Activated CD4-positive, alpha-beta memory T cell treated with anti-CD3 and anti-CD28 coated beads for 36 hours (primary cell): ENCODE measurements around the gene LUC7L3. TPM values are rescaled to one million over a fixed set of nuclear protein-coding genes. Genes with fewer than 3 reads are reported as not detected.

Experiments used
- CTCF ChIA-PET: fragments of 350-600 bp; sonication (Branson Sonifier 250); formaldehyde crosslinking; loops from one replicate; lab custom pipeline; 2021; ENCODE audit warnings: antibody characterized with exemption, inconsistent platforms; lab: Charles Lee
- POLR2A ChIA-PET: fragments of 350-600 bp; sonication (Branson Sonifier 250); formaldehyde crosslinking; loops from one replicate; lab custom pipeline; 2021; ENCODE audit warnings: antibody characterized with exemption; lab: Charles Lee
- DNase-seq: peaks from one replicate; pipeline ENCODE4 v3.0.0-alpha.2; 2020
- H3K27ac Mint-ChIP-seq: one replicate; pipeline ENCODE4 v1.8.0; 2021; ENCODE audit warnings: mixed read lengths
- H3K27me3 Mint-ChIP-seq: one replicate; pipeline ENCODE4 v1.8.0; 2021; ENCODE audit warnings: mixed read lengths
- H3K36me3 Mint-ChIP-seq: one replicate; pipeline ENCODE4 v1.8.0; 2021; ENCODE audit warnings: mixed read lengths
- H3K4me1 Mint-ChIP-seq: one replicate; pipeline ENCODE4 v1.8.0; 2021; ENCODE audit warnings: low read depth, mixed read lengths
- H3K4me3 Mint-ChIP-seq: one replicate; pipeline ENCODE4 v1.8.0; 2021; ENCODE audit warnings: mild to moderate bottlenecking, mixed read lengths
- H3K9me3 Mint-ChIP-seq: one replicate; pipeline ENCODE4 v1.8.0; 2021; ENCODE audit warnings: mixed read lengths
- intact Hi-C: fragments of 100-400 bp; cut with micrococcal nuclease; formaldehyde crosslinking; loops from one replicate; pipeline ENCODE4 v1.15.1; 2023
- total RNA-seq, 2 experiments: library from RNA; stranded (reverse); gene quantifications; one replicate each; pipeline ENCODE4 v1.2.3, GENCODE V29; 2021

LUC7L3 gene
- total RNA-seq, 2 experiments from 2014 or later = 120 to 137 TPM

DNA sequence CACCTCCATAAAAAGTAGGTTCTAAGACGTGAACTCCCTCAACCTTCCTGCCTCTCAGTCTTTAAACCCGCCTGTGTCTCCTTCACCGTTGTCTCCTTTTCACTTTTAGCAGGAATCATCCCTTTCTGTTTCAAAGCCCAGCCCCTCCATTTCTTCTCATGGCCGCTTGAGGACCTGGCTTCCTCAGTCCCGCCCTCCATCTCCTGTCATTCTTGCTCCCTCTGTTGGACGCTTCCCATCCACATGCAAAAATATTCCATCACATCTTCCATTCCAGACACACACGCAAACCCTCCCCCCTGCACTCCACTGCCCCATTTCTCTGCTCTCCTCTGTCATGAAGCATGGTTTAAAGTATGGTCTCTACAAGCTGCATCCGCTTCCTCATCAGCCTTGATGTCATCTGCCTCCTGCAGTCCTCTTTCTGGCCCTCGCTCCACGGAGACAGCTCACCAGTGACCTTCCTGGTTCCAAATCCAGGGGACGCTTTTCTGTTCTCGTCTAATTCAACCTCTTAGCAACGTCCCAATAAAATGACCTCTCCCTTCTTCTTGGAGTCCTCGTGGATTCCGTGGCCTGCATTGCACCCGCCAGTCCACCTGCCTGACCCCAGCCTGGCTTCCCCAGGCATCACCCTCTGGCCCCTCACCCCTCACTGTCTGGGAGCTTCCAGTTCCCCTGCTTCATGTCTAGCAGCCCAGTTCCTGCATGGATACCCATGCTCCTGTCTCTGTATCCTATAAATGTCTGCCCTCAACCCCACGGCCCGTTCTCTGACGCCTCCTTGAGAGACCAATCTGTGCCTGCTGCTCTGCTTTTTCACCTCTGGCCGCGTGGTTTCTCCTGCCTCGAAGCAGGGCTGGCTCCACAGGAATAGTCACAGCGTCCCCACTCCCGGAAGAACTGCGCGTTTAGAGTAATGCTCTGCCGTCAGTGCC is 37.9 kb upstream of the LUC7L3 start:
- intact Hi-C loops = no loop called here
- ChIA-PET CTCF (interaction anchor here (1.3 kb wide), 1 partner anchor 13 kb away, joined by 4 read pairs; no protein-coding TSS in a partner anchor), POLR2A (interaction anchor here (0.6 kb wide), 1 partner anchor 270 kb away, joined by 3 read pairs; no protein-coding TSS in a partner anchor)
- no peak for DNase-seq
- H3K27ac Mint-ChIP-seq = no peak overlapping the region
- peaks cover 9% of the 10 kb centered on the region for H3K27me3 Mint-ChIP-seq
- no peaks in the 10 kb centered on the region for H3K36me3 Mint-ChIP-seq
- peaks cover 7% of the 10 kb centered on the region for H3K4me1 Mint-ChIP-seq
- no peaks in the 10 kb centered on the region for H3K9me3 Mint-ChIP-seq
- no peak overlapping the region for H3K4me3 Mint-ChIP-seq

- no peaks in the 10 kb centered on the region for H3K9me3 Mint-ChIP-seq
- ChIA-PET POLR2A (no interaction called here), CTCF (interaction anchor here (0.7 kb wide), 1 partner anchor 495 kb away, joined by 3 read pairs; no protein-coding TSS in a partner anchor)
- H3K36me3 Mint-ChIP-seq = no peaks in the 10 kb centered on the region
- DNase-seq = no peak
- H3K27me3 Mint-ChIP-seq = peaks cover 9% of the 10 kb centered on the region
- H3K4me3 Mint-ChIP-seq = no peak overlapping the region
- H3K27ac Mint-ChIP-seq = no peak overlapping the region
- peaks cover 7% of the 10 kb centered on the region for H3K4me1 Mint-ChIP-seq
- intact Hi-C loops = no loop called here
These were observed 37.0 kb upstream of the LUC7L3 start for GRCh38 chr17:50682441-50682840.

GRCh38 chr17:50682938-50683337 is 36.5 kb upstream of the LUC7L3 start:
- H3K9me3 Mint-ChIP-seq = no peaks in the 10 kb centered on the region
- no peak overlapping the region for H3K4me3 Mint-ChIP-seq
- H3K4me1 Mint-ChIP-seq = peaks cover 7% of the 10 kb centered on the region
- POLR2A ChIA-PET = no interaction called here
- H3K27me3 Mint-ChIP-seq = peaks cover 9% of the 10 kb centered on the region
- no peak for DNase-seq
- intact Hi-C loops = no loop called here
- CTCF ChIA-PET = interaction anchor here (0.7 kb wide), 1 partner anchor 495 kb away, joined by 3 read pairs; no protein-coding TSS in a partner anchor
- H3K27ac Mint-ChIP-seq = no peak overlapping the region
- H3K36me3 Mint-ChIP-seq = no peaks in the 10 kb centered on the region

DNA sequence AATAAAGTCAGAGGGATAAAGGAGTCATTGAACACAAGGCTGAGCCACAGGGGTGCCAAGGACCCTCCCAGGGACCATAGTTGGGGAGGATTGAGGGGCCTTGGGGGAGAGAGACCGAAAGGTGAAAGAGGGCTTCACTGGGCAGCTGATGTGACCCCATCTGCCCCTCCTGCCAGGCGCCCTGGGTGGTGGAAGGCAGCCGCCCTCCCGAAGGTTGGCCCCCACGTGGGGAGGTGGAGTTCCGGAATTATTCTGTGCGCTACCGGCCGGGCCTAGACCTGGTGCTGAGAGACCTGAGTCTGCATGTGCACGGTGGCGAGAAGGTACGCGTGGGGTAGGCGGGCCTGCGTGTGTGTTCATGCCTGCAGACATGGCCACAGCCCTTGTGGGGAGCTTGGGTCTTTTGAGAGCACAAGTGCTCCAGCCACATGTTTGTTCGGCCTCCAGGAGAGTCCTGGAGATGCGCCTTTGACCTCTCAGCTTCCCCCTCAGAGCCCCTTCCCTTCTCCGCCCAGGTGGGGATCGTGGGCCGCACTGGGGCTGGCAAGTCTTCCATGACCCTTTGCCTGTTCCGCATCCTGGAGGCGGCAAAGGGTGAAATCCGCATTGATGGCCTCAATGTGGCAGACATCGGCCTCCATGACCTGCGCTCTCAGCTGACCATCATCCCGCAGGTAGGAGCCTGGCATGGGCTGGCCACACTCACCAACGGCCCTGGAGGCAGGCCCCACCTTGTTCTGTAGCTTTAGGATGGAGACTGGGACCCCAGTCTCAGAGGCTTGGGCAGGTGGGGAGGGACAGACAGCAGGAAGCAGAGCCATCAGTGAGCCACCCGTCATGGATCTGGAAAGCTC is 35.7 kb upstream of the LUC7L3 start:
- Mint-ChIP-seq H3K27me3 (peaks cover 9% of the 10 kb centered on the region), H3K27ac (no peak overlapping the region), H3K36me3 (no peaks in the 10 kb centered on the region), H3K9me3 (no peaks in the 10 kb centered on the region), H3K4me1 (peaks cover 7% of the 10 kb centered on the region), H3K4me3 (no peak overlapping the region)
- no peak for DNase-seq
- CTCF ChIA-PET = interaction anchor here (0.9 kb wide), 1 partner anchor 58 kb away, joined by 3 read pairs; no protein-coding TSS in a partner anchor
- intact Hi-C loops = no loop called here
- POLR2A ChIA-PET = no interaction called here

DNA sequence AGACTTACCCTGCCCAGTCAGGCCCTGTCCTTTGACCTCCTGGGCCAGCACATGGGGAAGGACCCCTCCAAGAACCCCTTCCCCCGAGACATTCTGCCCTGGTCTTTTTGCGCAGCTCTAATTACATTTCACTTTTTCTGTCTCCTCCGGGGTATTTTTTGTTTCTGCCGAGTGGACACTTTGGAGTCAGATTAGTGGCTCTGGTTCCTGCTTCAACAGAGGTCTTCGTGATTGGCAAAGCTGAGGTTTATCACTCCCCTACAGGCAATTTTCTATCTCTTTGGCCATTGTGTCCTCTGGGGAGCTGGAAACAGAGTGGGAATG is 35.2 kb upstream of the LUC7L3 start:
- no peak for DNase-seq
- H3K36me3 Mint-ChIP-seq = no peaks in the 10 kb centered on the region
- no peak overlapping the region for H3K4me3 Mint-ChIP-seq
- peaks cover 7% of the 10 kb centered on the region for H3K4me1 Mint-ChIP-seq
- POLR2A ChIA-PET = no interaction called here
- H3K27ac Mint-ChIP-seq = no peak overlapping the region
- H3K9me3 Mint-ChIP-seq = no peaks in the 10 kb centered on the region
- intact Hi-C loops = no loop called here
- H3K27me3 Mint-ChIP-seq = peaks cover 9% of the 10 kb centered on the region
- CTCF ChIA-PET = interaction anchor here (0.9 kb wide), 1 partner anchor 58 kb away, joined by 3 read pairs; no protein-coding TSS in a partner anchor

DNA sequence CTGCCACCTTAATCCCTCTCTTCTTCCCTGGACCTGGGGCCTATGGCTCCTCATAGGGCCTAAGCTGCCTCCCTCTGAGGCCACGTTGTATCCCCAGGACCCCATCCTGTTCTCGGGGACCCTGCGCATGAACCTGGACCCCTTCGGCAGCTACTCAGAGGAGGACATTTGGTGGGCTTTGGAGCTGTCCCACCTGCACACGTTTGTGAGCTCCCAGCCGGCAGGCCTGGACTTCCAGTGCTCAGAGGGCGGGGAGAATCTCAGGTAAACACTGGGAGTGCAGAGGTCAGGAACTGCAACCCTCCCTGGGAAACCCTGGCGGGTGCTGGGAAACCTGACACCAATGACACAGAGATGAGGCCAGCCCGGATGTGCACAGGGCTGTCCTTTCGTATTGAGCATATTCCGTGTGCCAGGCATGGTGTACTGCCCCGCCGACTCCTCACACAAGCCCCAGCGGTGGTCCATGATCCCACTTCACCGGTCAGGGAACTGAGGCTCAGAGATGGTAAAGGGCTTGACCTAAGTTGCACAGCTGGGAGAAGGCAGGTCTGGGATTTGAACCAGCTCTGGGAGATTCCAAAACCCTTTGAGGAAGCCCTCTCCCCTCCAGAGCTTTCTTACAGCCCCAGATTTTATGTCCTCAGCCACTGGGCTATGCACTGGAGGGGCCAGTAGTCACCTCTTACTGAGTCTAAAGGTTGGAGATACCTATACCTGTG is 34.6 kb upstream of the LUC7L3 start:
- Mint-ChIP-seq H3K36me3 (no peaks in the 10 kb centered on the region), H3K4me3 (no peak overlapping the region), H3K27ac (no peak overlapping the region), H3K9me3 (no peaks in the 10 kb centered on the region), H3K27me3 (peaks cover 9% of the 10 kb centered on the region), H3K4me1 (peaks cover 7% of the 10 kb centered on the region)
- ChIA-PET POLR2A (no interaction called here), CTCF (interaction anchor here (0.9 to 1.3 kb wide), 2 partner anchors 59 to 287 kb away, joined by 3 read pairs; partner anchors contain the start of gene LRRC59)
- DNase-seq = no peak
- intact Hi-C loops = no loop called here

- no peaks in the 10 kb centered on the region for H3K9me3 Mint-ChIP-seq
- H3K27ac Mint-ChIP-seq = no peak overlapping the region
- H3K27me3 Mint-ChIP-seq = peaks cover 7% of the 10 kb centered on the region
- ChIA-PET POLR2A (no interaction called here), CTCF (interaction anchor here (1.3 kb wide), 1 partner anchor 288 kb away, joined by 3 read pairs; the partner anchor contains the start of gene LRRC59)
- no peak for DNase-seq
- H3K36me3 Mint-ChIP-seq = no peaks in the 10 kb centered on the region
- no peak overlapping the region for H3K4me3 Mint-ChIP-seq
- H3K4me1 Mint-ChIP-seq = peaks cover 7% of the 10 kb centered on the region
- intact Hi-C loops = no loop called here
These were observed 34.1 kb upstream of the LUC7L3 start for GRCh38 chr17:50685334-50685665.

- ChIA-PET CTCF (interaction anchor here (1.3 kb wide), 1 partner anchor 289 kb away, joined by 3 read pairs; the partner anchor contains the start of gene LRRC59), POLR2A (no interaction called here)
- Mint-ChIP-seq H3K27ac (no peak overlapping the region), H3K36me3 (no peaks in the 10 kb centered on the region), H3K4me3 (no peak overlapping the region), H3K4me1 (peaks cover 7% of the 10 kb centered on the region), H3K9me3 (no peaks in the 10 kb centered on the region), H3K27me3 (peaks cover 7% of the 10 kb centered on the region)
- intact Hi-C loops = no loop called here
- DNase-seq = no peak
These were observed 33.5 kb upstream of the LUC7L3 start for GRCh38 chr17:50685691-50686493.

DNA sequence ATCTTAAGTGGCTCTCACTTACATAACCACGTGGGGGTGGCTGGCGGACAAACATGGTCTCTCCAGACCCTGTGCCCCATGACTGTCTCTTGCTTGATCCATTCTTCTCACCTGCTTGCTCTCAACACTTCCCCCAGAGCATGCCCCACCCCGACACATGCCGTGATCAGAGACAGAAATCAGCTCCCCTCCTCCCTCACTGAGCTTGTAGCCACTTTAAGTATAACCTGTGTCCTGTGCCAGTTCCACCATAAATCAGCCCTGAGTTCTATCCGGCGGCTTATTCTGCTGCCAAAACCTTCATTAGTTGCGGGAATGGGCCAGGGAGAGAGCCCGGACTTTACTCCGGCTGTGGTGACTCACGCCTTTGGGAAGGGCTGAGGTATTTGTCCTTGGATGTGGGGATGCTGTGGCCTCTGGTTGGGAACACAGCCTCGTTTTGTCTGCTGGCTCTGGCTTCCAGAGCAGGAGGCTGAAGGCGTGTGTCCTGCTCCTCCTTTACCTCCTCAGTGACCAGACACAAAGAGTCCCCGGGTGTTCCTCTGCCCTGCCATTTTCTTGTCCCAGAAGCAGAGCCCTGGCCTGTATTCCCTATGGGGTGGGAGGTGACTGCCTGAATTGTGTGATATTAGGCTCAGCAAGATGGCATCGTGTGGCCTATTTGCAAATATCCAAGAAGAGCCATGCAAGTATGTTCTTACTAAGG is 32.8 kb upstream of the LUC7L3 start:
- CTCF ChIA-PET = no interaction called here
- intact Hi-C loops = no loop called here
- POLR2A ChIA-PET = no interaction called here
- Mint-ChIP-seq H3K27me3 (peaks cover under 1% of the 10 kb centered on the region), H3K4me3 (no peak overlapping the region), H3K4me1 (peaks cover under 1% of the 10 kb centered on the region), H3K9me3 (no peaks in the 10 kb centered on the region), H3K27ac (no peak overlapping the region), H3K36me3 (no peaks in the 10 kb centered on the region)
- no peak for DNase-seq

- CTCF ChIA-PET = no interaction called here
- Mint-ChIP-seq H3K27me3 (no peaks in the 10 kb centered on the region), H3K4me1 (no peaks in the 10 kb centered on the region), H3K4me3 (no peak overlapping the region), H3K9me3 (no peaks in the 10 kb centered on the region), H3K36me3 (no peaks in the 10 kb centered on the region), H3K27ac (no peak overlapping the region)
- POLR2A ChIA-PET = no interaction called here
- intact Hi-C loops = no loop called here
- DNase-seq = no peak
These were observed 32.0 kb upstream of the LUC7L3 start for GRCh38 chr17:50687200-50688066.
